ENCODE measurements around the gene CADPS2.

CADPS2 gene

DNA sequence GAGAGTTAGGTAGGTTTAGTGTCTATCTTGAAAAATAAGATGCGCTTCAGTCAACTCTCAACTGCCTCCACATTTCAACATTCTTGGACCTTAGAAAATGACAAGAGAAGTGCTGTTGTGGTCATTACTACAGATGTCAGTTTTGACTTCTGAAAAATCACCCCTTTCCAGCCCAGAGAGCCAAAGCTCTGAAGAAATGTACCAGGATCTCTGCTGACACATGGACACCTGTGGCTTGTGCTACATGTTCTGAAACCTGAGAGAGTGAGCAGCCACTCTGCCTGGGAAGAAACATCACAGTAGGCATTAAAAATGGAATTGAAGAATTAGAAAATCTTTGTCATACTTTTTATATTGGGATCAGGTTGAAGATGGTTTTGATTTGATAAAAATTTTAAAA, 545.8 kb downstream of the CADPS2 start:
- no peak for DNase-seq

DNA sequence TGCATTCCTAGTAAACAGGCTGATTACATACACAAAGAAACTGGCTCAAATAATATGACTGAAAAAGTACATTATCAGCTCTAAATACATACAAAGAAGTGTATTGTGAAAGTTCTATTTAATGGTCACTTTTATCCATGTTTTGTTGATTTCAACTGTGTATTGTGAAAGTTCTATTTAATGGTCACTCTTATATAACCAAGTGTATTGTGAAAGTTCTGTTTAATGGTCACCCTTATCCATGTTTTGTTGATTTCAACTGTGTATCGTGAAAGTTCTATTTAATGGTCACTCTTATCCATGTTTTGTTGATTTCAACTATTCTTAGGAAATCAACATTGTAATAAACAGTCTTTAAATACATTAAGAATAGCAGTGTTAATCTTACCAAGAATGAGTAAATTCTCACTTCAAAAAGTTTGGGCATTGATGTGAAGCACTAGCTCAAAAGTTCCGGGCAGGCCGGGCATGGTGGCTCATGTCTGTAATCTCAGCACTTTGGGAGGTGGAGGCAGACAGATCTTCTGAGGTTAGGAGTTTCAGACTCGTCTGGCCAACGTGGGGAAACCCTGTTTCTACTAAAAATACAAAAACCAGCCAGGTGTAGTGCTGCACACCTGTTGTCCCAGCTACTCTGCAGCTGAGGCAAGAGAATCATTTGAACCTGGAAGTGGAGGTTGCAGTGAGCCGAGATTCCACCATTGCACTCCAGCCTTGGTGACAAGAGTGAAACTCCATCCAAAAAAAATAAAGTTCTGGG, 546.9 kb downstream of the CADPS2 start:
- no peak for DNase-seq

DNA sequence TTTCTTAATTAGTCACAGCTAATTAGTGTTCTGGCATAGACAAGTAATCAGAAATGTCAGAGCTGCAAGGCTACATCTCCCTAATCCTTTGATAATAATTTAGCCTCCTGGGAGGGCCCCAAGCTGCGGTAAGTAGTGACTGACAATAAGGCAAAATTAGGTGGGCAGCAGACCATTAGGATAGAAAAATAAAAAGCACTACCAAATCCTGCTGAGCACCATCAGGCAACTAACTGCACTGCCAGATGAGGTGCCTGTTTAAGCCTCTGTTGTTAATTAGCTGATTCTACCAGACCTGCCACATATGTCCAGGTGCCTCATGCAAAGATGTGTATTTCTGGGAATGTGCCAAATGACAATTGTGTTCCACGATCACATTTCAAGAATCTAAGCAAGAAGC, 549.2 kb downstream of the CADPS2 start:
- no peak for DNase-seq

DNA sequence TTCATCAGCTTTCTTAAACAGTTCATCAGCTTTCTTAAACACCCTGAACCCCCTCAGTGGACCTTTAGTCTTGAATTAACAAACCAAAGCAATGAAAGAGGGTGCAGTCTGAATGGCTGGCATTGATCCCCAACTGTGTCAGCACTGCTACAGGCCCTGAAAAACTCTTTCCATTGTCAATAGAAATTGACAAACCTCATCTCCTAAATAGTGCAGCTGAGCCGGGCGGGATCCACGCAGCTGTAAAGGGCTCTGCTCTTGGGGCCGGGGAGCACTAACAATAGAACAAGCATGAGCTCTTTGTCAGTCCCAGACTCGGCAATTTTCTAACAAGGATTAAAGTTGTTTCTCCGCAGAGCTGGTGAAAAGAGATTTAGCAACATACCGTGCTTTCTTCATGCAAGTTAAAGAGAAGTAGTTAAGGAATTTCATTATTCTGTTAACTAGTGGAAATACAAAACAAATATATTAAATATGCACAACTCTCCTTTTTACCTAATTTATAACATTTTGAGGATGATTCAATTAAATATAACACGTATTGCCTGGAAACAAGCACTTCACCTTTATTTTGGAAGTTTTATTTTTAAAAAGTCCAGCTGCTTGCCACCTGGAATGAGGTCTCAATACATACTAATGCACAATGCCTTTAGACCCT, 557.0 kb downstream of the CADPS2 start:
- no peak for DNase-seq

DNA sequence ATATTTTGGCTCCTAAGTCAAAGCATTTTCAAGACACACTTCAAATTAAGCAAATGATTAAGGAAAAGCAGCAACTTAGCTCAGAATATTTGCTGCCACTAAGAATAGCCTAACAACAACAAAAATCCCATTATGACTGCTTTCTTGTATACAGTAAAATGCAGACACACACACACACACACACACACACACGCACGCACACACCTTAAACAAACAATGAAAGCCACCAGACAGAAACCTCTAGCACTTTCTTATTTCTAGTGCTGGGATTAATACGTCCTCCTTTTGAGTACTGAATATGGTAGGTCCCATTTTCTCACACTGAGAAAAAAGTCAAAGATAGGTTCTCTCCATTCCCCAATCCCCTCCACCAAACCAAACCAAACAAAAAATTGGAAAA, 558.3 kb downstream of the CADPS2 start:
- no peak for DNase-seq

DNA sequence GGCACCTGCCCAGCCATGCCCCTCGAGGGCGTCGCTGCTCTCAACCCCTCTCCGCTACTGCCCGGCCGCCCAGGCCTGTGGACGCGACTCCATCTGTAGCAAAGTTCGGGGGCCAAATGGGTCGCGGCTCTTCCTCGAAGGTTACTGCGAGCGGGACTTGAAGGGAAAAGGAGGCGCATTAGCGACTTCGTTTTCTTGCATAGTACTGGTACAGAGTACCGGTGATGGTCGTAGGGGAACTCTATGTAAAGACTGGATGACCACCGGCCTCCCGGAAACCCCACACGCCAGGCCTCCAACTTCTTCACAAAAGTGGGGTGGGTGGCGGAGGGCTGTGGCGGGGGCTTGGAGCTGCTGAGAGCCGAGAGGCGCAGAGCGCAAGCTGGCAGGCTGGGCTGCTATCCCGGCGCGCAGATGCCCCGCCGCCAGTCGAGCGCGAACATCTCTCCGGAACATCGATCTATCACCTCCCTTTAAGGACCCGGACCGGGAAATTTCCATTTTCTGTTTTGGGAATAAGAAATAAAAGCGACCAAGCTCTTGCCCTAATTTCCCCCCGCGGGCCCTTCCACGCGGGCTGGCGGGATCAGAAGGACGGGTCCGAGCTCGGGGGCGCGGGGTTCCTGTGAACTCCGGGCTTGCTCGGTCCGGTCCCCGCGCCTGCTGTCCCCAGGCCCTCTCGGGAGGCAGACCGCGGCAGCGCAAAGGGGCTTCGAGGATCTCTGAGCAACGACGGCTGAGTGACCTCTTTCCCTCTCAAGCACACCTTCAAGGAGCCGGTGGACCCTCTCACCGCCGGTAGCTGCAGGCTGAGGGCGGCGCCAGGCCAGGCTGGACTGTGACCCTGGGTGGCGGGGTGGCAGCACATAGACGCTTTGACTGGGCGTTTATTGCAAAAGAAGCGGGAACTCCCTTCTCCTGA, 569.5 kb downstream of the CADPS2 start:
- DNase-seq: no peak

DNA sequence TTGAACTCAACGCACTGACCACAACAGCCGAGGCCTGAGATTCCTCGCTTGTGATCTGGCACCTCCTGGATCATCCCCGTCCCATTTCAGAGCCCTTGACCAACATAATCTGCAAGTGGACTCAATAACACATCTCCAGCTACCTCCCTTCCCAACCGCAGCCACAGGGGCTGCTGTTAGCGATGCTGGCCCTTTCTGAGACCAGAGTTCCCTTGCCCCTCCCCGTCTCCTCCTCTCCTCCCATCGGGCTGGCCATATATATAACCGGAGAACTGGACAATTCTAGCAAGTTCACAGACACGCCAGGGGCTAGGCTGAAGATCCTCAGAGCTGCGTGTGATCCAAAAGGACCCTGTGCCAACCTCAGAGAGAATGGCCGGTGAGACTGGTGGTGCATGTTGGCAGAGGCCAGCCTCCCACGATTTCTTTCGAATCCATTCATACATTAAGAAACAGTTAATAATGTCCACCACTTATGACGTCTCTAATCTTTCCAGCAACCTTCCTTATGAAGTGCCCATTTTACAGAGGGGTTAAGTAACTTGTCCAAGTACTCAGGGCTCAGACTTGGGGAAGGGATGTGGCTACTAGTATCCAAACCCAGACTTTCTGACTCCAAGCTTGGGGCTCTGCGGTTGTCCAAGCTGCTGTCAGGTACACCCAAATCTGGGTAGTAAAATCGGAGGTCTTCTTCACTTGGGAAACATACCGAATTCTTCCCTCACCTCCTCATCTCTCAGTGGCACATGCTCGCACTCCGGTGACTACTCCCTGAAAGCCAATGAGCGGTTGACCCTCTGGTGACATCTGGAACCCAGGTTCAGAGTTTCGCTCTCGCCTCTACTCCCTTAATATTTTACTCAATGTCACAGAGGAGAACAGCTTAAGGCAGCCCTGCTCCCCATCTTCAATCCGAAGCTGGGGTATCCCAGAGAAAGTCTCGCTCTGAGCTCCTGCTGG, 570.5 kb downstream of the CADPS2 start:
- DNase-seq: no peak

DNA sequence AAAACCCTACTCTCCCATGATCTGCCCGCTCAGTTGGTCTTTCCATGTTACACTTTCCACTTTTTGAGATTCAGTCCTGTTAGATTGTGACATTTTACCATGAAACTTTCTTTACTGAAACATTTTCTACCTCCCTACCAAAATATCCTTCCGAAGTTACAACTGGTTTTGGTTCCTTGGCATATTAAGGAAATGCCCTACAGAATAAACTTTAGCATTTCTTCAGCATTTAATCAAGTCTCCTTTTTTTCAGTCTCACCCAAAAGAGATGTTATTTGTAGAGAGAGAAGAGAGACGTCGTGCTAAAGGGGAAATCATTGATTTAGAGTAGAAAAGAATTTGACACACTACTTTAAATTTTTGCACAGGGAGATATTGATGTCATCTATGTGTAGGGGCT, 572.0 kb downstream of the CADPS2 start:
- no peak for DNase-seq

DNA sequence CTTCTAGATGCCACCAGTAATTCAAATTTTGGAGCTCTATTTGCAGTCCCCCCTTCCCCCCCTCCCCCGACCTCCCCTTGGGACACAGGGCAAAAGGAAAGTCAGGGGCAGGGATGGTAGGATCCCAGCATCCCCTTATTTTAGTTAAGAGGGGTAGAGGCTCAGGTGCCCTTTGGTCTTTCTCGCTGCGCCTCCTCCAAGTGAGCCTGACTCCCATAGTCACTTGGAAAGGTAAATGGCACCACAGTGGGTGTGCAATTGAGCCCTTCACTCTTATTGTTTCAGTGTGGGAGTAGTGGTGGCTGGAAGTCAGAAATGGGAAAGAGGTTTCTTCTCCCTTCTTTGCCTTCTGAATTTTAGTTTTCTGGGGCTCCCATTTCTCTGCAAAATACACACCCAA, 573.5 kb downstream of the CADPS2 start:
- no peak for DNase-seq

DNA sequence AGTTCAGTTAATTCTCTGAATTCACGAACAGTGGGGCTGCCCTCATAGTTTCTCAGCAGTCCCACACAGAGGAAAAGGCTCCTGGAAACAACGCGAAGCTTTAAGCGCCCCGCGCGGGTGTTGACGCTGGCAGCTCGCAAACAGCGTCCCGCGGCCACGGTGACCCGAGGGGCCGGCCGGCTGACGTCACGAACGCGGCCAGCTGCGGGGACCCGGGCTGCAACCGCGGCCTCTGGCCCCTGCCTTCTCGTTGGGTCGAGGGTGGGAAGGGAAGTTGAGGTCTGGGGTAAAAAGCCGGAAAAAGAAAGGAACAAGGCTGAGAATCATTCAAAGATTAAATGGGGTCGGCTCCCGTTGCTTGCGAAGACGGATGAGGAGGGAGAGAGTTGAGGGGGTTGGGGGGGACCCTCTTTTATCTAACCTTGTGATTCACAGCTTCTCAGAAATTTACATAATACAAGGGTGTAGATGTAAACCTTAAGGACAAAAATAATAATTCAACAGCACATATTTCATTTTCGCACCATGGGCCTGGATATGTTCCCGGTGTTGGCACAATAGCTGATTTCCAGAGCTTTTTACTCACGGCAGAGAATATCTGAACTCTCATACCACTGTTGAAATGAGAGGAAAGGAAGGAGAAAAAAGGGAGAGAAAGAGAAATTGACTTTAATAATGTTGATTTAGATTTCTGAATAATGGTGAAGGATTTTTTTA, 574.4 kb downstream of the CADPS2 start:
- no peak for DNase-seq

DNA sequence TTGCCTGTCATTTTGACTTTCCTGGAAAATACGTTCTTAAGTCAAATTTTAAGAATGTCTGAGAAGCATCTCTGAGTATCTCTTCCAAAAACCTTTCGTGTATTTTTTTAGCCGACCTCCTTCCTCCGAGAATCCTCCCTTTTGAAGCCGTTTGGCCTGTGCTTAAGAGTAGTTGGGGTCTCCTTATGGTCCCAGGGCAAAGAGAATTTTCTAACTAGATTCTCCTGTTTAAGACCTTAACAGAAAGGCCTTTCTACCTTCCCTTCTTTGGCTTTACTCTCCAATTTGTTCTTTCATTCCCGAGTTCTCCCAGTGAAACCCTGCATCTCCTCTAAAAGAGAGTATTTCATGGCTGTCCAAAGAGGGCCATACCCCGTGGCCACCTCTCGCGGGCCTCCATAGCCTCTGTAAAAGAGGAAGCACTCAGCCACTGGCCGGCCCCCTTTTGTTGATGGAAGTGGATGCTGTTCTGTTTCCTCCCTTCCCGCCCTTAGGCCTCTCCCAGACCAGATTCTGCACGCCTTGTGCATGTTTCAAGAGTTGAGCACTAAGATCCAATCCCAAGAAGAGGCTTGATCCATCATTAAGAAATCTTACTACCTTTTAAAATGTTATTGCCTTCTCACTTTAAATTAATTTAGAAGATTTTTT, 575.1 kb downstream of the CADPS2 start:
- no peak for DNase-seq

DNA sequence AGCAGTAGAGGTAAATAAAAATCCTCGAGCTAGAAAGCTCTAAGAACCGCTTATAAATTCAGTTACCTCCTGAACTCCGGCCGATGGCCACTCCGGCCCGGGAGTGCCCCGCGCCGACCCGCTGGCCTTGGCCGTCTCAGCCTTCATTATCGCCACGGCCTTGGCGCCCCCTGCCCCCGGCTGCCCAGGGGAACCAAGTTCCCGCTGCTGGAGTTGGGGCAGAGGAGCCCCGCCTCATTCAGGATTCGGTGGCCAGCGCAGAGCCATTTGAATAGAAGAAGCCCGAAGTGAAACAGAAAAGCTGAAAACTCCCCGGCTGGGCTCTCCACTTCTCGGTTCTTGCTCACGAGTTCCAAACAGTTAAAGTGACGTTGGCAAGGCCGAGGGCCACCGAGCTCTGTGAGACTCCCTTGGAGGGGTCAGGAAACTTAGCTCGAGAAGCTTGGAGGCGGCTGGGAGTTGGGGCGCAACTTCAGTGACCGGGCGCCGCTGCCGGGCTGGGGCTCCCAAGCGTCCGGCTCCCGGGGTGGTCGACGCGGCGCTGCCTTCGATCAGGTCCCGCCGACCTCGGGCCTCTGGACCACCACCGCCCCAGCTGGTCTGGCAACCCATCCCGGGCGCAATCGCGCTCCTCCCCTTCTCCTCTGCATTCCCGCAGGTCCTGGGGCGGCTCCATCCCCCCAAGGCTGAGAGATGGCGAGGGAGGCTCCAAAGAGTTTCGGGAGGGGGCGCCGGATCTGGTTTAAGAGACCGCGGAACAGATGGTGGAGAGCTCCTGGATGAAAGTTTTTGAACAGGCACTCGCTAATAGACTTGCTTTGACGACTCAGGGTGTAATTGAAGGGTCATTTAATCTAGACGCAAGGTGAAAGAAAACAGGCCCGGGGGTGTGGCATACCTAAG, 575.9 kb downstream of the CADPS2 start:
- DNase-seq: no peak

DNA sequence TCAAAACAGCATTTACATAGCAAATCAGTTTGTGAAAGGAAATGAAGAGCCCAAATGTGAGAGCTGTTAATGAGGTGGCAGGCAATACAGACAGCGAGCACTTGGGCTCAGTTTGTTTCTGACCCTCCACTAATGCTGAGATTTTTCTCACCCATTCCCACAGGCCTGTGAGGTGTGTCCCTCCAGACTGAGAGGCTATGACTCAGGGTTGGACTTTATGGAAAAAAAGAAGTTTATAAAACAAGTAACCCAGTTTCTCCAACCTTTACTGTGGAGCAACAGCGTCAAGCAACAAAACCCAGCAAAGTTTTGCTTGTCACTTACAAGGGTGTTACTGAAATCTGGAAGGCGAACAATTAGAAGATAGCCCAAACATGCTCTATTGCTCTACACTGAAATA, 576.8 kb downstream of the CADPS2 start:
- DNase-seq: no peak

DNA sequence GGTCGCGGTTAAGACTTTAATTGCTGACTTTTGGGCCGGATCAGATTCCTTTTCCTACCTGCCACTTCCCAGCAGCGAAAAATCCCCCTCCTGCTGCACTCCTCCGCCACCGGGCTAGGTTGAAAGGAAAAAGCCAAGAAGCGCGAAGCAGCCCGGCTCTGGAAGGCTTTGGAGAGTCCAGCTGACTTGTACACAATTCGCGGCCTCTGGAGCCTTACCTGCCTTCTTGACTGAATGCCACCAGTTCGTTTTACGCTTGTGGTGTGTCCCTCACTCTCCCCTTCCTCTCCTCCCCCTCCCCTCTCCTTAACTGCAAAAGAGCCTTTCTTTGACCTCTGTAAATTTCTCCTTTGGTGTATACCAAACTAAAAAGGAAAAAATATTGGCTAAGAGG, 579.0 kb downstream of the CADPS2 start:
- DNase-seq: no peak

DNA sequence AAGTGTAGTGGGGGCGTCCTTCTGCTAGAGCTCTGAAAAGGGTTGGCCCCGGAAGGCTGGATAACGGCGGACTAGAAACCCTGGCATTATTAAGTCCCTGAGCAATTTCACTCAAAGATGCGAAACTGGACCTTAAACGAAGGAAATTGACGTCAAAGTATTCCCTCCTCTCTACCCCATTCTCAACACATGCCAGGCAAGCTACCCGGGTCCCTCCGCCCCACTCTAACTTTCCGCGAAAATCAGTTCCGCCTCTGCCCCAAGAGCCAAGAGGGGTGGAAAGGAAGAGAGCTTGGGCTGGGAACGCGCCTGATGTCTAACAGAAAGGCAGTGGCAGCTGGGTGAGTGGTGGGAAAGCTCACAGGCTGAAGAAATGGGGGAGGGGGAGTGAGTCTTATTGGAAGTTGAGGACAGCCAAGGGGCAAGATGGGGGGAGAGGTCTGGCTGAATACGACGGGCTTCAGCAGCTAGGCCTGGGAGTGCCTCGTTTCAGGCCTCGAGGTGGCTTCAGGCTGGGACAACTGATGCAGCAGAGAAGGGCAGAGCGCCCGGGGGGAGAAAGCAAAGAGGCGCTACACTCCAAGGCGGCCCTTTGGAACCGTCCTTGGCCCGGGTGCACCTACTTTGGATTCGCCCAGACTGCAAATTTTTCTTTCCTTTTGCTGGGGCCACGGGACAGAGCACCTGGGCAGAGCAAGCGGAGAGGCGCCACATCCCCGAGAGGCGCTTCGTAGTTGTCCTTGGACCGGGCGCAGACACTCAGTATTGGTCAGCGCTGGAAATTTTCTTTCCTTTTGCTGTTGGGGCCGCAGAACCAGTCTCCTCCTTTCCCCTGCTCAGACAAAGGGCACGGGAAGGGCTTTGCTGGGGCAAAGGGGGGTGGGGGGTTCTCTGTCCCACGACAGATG, 579.7 kb downstream of the CADPS2 start:
- DNase-seq: no peak

DNA sequence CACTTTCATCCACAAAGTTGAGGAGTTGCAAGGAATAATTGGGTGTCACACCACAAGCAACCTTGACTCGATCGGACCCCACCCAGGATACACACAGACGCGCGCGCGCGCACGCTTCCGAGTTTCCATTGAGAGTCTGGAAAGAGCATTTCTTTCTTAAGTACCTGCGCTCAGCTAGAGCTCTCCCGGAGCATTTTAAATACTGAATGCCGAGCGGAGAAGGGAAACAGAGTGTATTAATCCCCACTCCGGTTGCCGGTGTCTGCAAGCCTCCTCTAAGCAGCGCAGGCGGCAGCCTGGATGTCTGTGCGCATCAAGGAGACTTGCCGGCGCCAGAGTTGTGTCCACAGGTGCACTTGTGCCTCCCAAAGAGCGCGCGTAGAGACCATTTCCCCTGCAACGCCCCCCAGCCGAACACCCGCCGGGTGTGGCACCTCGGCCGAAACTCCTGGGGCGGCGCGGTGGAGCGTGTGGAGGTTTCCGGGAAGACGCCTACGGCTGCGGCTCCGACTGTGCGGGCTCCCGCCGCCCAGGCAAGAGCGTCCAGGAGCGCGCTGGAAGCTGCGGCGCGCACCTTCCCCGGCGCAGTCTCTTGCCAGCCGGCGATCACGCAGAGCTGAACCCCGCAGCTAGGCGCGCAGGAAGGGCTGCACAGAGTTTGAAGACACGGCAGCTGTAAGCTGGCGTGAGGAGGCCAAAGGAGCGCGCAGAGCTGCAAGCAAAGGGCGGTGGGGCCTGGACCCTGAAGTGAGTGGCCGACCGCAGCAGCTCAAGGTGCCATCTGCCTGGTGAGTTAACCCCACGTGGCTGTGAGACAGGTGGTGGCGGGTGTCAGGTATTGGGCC, 580.6 kb downstream of the CADPS2 start:
- no peak for DNase-seq

DNA sequence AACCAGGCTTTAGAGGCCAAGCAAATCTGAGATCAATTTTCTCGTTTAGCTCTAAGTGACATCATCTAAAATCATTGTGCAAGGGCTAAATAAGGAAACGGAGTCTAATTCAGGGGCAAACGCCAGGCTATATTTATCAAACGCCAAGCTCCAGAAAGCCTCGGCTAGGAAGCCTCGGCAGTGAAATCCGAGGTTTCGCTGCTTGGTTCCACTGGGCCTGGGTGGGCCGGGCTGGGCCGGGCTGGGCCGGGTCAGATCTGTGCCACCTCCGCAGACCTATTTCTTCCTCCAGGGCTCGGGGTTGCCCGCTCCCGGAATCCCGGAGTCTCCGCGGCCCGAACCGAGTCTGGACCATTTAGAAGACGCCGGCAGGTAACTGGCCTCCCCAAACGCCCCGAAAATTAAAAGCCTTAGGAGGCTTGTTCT, 581.3 kb downstream of the CADPS2 start:
- no peak for DNase-seq
